Transverse colon (tissue), 4 donors: ENCODE measurements around the gene PDE6G. TPM values are rescaled to one million over a fixed set of nuclear protein-coding genes. Genes with fewer than 3 reads are reported as not detected.

Experiments used
- DNase-seq: peaks from one replicate; pipeline ENCODE4 v3.0.0-alpha.2; 2019
- H3K27ac ChIP-seq, 4 donors: fragments of 200-600 bp; sonication (generic); 2 replicates each; pipeline ENCODE4 v1.5.1; 2016 to 2018; ENCODE audit warnings: inconsistent platforms in 4 of 4
- H3K27me3 ChIP-seq: fragments of 200-600 bp; sonication (generic); 2 replicates; pipeline ENCODE4 v1.5.1; 2017; ENCODE audit warnings: inconsistent platforms
- H3K36me3 ChIP-seq, 4 donors: fragments of 200-600 bp; sonication (generic); 2 replicates each; pipeline ENCODE4 v1.5.1; 2017 to 2019; ENCODE audit warnings: inconsistent platforms in 4 of 4
- H3K4me1 ChIP-seq, 4 donors: fragments of 200-600 bp; sonication (generic); 2 replicates each; pipeline ENCODE4 v1.5.1; 2017 to 2020; ENCODE audit warnings: inconsistent platforms in 4 of 4
- H3K4me3 ChIP-seq, 4 donors: fragments of 200-600 bp; sonication (generic); 1 replicate in 1 of 4; 2 replicates in 3 of 4; pipeline versions ENCODE4 v1.5.1 to v1.6.1; 2017 to 2019; ENCODE audit warnings: inconsistent platforms in 4 of 4
- H3K9me3 ChIP-seq, 2 donors: fragments of 200-600 bp; sonication (generic); 2 replicates each; pipeline ENCODE4 v1.5.1; 2017 to 2019; ENCODE audit warnings: inconsistent platforms in 2 of 2
- EP300 ChIP-seq: sonication (generic); formaldehyde crosslinking; IDR thresholded peaks from one replicate; pipeline ENCODE4 v1.6.1; 2017; ENCODE audit warnings: antibody characterized with exemption, low read depth
- POLR2A ChIP-seq: fragments of 450-650 bp; IDR thresholded peaks from one replicate; pipeline ENCODE4 v1.6.1; 2016; ENCODE audit warnings: antibody characterized with exemption, mild to moderate bottlenecking, moderate library complexity
- POLR2AphosphoS5 ChIP-seq, 3 donors: sonication (generic); formaldehyde crosslinking; IDR thresholded peaks; one replicate each; pipeline ENCODE4 v1.6.1; 2016; ENCODE audit warnings: antibody characterized with exemption in 3 of 3
- WGBS, 2 donors: methylation state at CpG; one replicate each; pipeline ENCODE4 v1.1.5; 2018; ENCODE audit warnings: low coverage in 1 of 2; 5-methylcytosine and 5-hydroxymethylcytosine counted together
- in situ Hi-C, 4 donors: fragments of 200-750 bp; cut with MboI; loops; one replicate each; pipeline versions ENCODE4 v1.15.0 to v1.15.1; 2017; ENCODE audit warnings: low sequenced_read_pairs in 3 of 4, low pct_ligation_motif_present in 1 of 4, low pct_unique_long_range_greater_than_20kb in 1 of 4
- intact Hi-C: fragments of 100-400 bp; cut with DNase I; formaldehyde crosslinking; loops from one replicate; pipeline ENCODE4 v1.15.1; 2023; ENCODE audit warnings: low total_unique reads
- total RNA-seq, 4 donors: library from RNA; depleted of rRNA; stranded (reverse); fragments of >200 nt; gene quantifications; one replicate each; pipeline ENCODE4 v1.1.0, GENCODE V29; 2016
- TF ChIP-seq, protein P1 (sequence below), 5 experiments: fragments of 200-600 bp in 3 of 5; fragments of 450-650 bp in 2 of 5; sonication (generic) in 3 of 5; IDR thresholded peaks; 1 replicate in 2 of 5; 2 replicates in 3 of 5; pipeline ENCODE4 v1.5.1; 2016 to 2017; ENCODE audit warnings: antibody characterized with exemption in 5 of 5, inconsistent platforms in 3 of 5, mild to moderate bottlenecking in 2 of 5, moderate library complexity in 1 of 5

The PDE6G gene
- total RNA-seq, 4 donors from 2014 or later, result not detected

DNA sequence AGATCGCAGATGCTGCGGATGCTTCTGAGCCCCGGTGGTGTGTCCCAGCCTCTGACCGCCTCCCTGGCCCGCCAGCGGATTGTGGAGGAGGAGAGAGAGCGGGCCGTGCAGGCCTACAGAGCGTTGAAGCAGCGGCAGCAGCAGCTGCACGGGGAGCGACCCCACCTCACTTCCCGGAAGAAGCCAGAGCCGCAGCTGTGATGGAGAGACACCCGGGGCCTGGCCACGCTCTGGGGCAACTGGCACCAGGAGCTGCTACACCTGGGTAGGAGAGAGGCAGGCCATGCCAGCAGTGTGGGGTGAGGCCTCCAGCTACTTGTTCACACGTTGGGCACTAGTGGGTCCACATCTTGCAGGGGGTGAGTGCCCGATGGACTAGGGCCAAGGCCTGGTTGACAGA lies 16.2 kb upstream of the PDE6G start:
- H3K36me3 ChIP-seq, result peaks cover 0 to 21% (median 6%) of the 10 kb centered on the region in 4 donors

DNA sequence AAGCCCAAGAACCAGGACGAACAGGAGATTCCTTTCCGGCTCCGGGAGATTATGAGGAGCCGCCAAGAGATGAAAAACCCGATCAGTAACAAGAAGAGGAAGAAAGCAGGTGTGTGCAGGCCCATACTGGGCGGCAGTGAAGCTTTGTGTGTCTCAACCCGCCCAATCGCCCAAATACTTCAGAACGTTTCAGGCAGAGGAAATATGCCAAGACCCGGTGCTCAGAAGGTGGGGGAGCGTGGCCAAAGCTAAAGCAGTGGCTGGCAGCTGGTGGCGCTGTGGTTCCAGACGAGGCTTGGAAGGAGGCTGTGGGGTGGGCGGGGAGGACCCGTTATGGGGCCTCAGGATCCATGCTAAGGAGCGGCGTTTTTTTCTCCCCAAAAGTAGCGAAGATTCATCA lies 11.4 kb upstream of the PDE6G start:
- Histone ChIP-seq H3K36me3 (peaks cover 0 to 14% (median 4%) of the 10 kb centered on the region in 4 donors), H3K4me1 (peaks cover 10 to 22% (median 20%) of the 10 kb centered on the region in 4 donors), H3K4me3 (peak overlapping the region in 1 of 4 donors; percentile 96), H3K9me3 (no peaks in the 10 kb centered on the region), H3K27me3 (no peaks in the 10 kb centered on the region), H3K27ac (no peak overlapping the region)
- DNase-seq, result no peak
- TF ChIP-seq, protein P1, sequence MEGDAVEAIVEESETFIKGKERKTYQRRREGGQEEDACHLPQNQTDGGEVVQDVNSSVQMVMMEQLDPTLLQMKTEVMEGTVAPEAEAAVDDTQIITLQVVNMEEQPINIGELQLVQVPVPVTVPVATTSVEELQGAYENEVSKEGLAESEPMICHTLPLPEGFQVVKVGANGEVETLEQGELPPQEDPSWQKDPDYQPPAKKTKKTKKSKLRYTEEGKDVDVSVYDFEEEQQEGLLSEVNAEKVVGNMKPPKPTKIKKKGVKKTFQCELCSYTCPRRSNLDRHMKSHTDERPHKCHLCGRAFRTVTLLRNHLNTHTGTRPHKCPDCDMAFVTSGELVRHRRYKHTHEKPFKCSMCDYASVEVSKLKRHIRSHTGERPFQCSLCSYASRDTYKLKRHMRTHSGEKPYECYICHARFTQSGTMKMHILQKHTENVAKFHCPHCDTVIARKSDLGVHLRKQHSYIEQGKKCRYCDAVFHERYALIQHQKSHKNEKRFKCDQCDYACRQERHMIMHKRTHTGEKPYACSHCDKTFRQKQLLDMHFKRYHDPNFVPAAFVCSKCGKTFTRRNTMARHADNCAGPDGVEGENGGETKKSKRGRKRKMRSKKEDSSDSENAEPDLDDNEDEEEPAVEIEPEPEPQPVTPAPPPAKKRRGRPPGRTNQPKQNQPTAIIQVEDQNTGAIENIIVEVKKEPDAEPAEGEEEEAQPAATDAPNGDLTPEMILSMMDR (IDR thresholded peaks at IDR 0.05), result no peak
- TF ChIP-seq EP300 (no peak), POLR2A (no peak), POLR2AphosphoS5 (IDR thresholded peaks at IDR 0.05) (no peak)
- WGBS, 2 donors, result 86 to 90% methylated on average over 7 to 18 of the region's 18 CpGs
- intact Hi-C loops, result no loop called here
- in situ Hi-C loops, result no loop called here

More for the DNA sequence above, 16.2 kb upstream of the PDE6G start:
- H3K4me1 ChIP-seq, result peaks cover 3 to 6% (median 5%) of the 10 kb centered on the region in 4 donors
- no peaks in the 10 kb centered on the region for H3K9me3 ChIP-seq
- no peak for TF ChIP-seq EP300
- no peak for TF ChIP-seq POLR2AphosphoS5 (IDR thresholded peaks at IDR 0.05)
- TF ChIP-seq, protein P1 (IDR thresholded peaks at IDR 0.05), result no peak
- TF ChIP-seq POLR2A, result no peak
- no peak overlapping the region for H3K4me3 ChIP-seq
- no peaks in the 10 kb centered on the region for H3K27me3 ChIP-seq
- in situ Hi-C loops, result no loop called here
- intact Hi-C loops, result no loop called here
- no peak for DNase-seq
- H3K27ac ChIP-seq, result no peak overlapping the region
- 90% methylated on average over 16 of the region's 18 CpGs; no CpG with 5 or more reads in 1 of the 2 donors for WGBS, 2 donors

DNA sequence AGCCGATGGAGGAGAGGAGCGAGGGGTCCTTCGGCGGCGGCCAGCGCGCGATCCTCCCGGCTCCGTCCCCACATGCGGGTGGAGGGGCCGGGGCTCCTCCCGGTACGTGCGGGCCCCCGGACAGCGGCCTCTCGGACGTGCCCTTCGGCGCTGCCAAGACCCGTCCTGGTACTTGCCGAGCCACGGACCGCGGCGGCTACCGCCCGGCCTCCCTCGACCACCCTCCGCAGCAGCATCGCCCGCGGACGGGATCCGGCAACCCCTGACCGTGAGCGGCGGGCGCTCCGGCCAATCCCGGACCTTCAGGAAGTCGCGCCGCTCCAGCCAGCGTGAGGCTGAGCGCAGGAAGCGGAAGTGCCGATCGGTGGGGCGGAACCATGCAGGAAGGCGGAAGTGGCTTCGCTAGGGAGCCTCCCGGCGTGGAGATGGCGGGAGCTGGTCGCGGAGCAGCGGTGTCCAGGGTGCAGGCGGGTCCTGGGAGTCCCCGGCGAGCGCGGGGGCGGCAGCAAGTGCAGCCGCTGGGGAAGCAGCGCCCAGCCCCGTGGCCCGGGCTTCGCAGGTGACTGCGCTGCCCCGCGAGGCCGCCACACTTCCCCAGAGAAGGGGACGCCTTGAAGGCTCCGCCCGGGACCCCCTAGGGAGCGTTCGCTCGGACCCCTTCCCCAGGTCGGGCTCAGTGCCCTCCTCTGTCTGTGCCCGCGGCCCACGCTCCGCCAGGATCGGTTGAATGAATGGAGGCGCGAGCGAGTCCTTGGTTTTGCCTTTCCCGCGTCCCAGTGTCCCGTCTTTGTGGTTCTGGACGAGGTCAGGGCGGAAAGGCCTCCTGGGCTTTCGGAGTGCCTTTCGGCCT lies 10.2 kb upstream of the PDE6G start, which contains the start of the genes CCDC137 and OXLD1:
CCDC137 (plus strand) TSS at position 396 of the 850 bp plus-strand sequence; CDS start at position 426, 30 bp downstream.
OXLD1 (minus strand) TSS at position 264 of the 850 bp plus-strand sequence; CDS start at position 236, 28 bp downstream.
- in situ Hi-C loops (no loop called here), intact Hi-C loops (no loop called here)
- no peaks in the 10 kb centered on the region for H3K27me3 ChIP-seq
- no peaks in the 10 kb centered on the region for H3K9me3 ChIP-seq
- H3K4me3 ChIP-seq, result peak within 1 kb of the TSS; percentile 95 to 98 (median 96)
- peaks cover 0 to 6% (median 2%) of the 10 kb centered on the region in 4 donors for H3K36me3 ChIP-seq
- DNase-seq, result peak; percentile 97
- H3K27ac ChIP-seq, result peak within 1 kb of the TSS; percentile 90 to 94 (median 92)
- H3K4me1 ChIP-seq, result peaks cover 10 to 22% (median 20%) of the 10 kb centered on the region in 4 donors
- WGBS, 2 donors, result 1% methylated on average over 66 of the region's 96 CpGs; no CpG with 5 or more reads in 1 of the 2 donors
- TF ChIP-seq POLR2A, result peak; percentile 88
- TF ChIP-seq POLR2AphosphoS5 (IDR thresholded peaks at IDR 0.05), result peak; percentile 83 to 97 (median 93)
- TF ChIP-seq, protein P1 (IDR thresholded peaks at IDR 0.05), result no peak

DNA sequence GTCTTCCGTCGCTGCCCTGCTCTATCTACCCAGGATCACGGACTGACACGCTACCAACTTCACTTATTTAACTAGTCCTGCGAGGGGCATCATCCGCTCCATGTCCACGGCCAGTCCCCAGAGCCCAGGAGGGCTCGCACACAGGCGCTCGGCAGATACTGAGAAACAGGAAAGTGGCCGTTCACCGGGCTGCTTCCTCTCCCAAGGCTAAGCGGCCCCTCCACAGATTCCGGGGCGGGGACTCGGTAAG lies 9.7 kb upstream of the PDE6G start:
- intact Hi-C loops (no loop called here), in situ Hi-C loops (no loop called here)
- Histone ChIP-seq H3K36me3 (peaks cover 0 to 6% (median 0%) of the 10 kb centered on the region in 4 donors), H3K9me3 (no peaks in the 10 kb centered on the region), H3K4me1 (peaks cover 10 to 22% (median 20%) of the 10 kb centered on the region in 4 donors), H3K27me3 (no peaks in the 10 kb centered on the region), H3K4me3 (peak overlapping the region; percentile 95 to 98 (median 96)), H3K27ac (peak overlapping the region; percentile 90 to 94 (median 92))
- WGBS, 2 donors, result 1% methylated on average over 9 of the region's 16 CpGs; no CpG with 5 or more reads in 1 of the 2 donors
- DNase-seq, result no peak
- TF ChIP-seq EP300 (no peak), POLR2AphosphoS5 (IDR thresholded peaks at IDR 0.05) (no peak), POLR2A (no peak)
- TF ChIP-seq, protein P1 (IDR thresholded peaks at IDR 0.05), result no peak
